Stimulated activated CD4-positive, alpha-beta T cell treated with anti-CD3 and anti-CD28 coated beads, Interleukin-4, amount 100 ng/mL, for 4 hours (primary cell): ENCODE data around the gene CENATAC.
A peak's percentile ranks its signal among the peaks of the same experiment; 100 is the strongest.
"Not testable (repeated sequence)": the region's sequence is repeated elsewhere in the genome, so short reads cannot be mapped to it uniquely, and the experiment has no call there.

Experiments used
- DNase-seq, 2 experiments: peaks; one replicate each; pipeline ENCODE4 v3.0.0-alpha.2; 2020

Gene CENATAC

GRCh38 chr11:119028346-119029068 lies 30.6 kb downstream of the CENATAC start:
- DNase-seq, result no peak

- DNase-seq, result no peak
Measured at GRCh38 chr11:119029069-119029339, 31.1 kb downstream of the CENATAC start.

- DNase-seq, result peak; percentile 37 to 57
Measured at GRCh38 chr11:119029340-119030028, 31.5 kb downstream of the CENATAC start.

GRCh38 chr11:119030029-119030328 lies 32.0 kb downstream of the CENATAC start:
- no peak for DNase-seq

GRCh38 chr11:119030329-119031047 lies 32.5 kb downstream of the CENATAC start, which contains the start of gene SLC37A4:
Gene SLC37A4 (minus strand): TSS chr11:119030877.
- peak; percentile 98 to 99 for DNase-seq

GRCh38 chr11:119031912-119032280 lies 34.0 kb downstream of the CENATAC start:
- no peak for DNase-seq

GRCh38 chr11:119033421-119033820 lies 35.5 kb downstream of the CENATAC start:
- DNase-seq, result not testable (repeated sequence)

- DNase-seq, result no peak
Measured at GRCh38 chr11:119034813-119035212, 36.9 kb downstream of the CENATAC start.

- no peak for DNase-seq
Measured at GRCh38 chr11:119038884-119039283, 40.9 kb downstream of the CENATAC start.

GRCh38 chr11:119039471-119039870 lies 41.5 kb downstream of the CENATAC start:
- not testable (repeated sequence) for DNase-seq

GRCh38 chr11:119041821-119042514 lies 44.0 kb downstream of the CENATAC start:
- no peak for DNase-seq

- no peak for DNase-seq
Measured at GRCh38 chr11:119042927-119043326, 45.0 kb downstream of the CENATAC start.

- no peak for DNase-seq
Measured at GRCh38 chr11:119044708-119045107, 46.8 kb downstream of the CENATAC start.

- DNase-seq, result no peak
Measured at GRCh38 chr11:119046489-119046888, 48.6 kb downstream of the CENATAC start.

- DNase-seq, result no peak
Measured at GRCh38 chr11:119047205-119047604, 49.3 kb downstream of the CENATAC start.

- DNase-seq, result no peak
Measured at GRCh38 chr11:119048644-119049043, 50.7 kb downstream of the CENATAC start.

GRCh38 chr11:119049081-119049480 lies 51.1 kb downstream of the CENATAC start:
- no peak for DNase-seq

- peak; percentile 22 to 28 for DNase-seq
Measured at GRCh38 chr11:119051440-119052162, 53.7 kb downstream of the CENATAC start.

GRCh38 chr11:119052163-119052814 lies 54.4 kb downstream of the CENATAC start:
- DNase-seq, result no peak

GRCh38 chr11:119054418-119054817 lies 56.5 kb downstream of the CENATAC start:
- no peak for DNase-seq

GRCh38 chr11:119055901-119056300 lies 58.0 kb downstream of the CENATAC start:
- no peak for DNase-seq

- DNase-seq, result peak; percentile 30 to 33
Measured at GRCh38 chr11:119056421-119056999, 58.6 kb downstream of the CENATAC start.
